Thyroid gland (tissue), 4 donors: Measurements from ENCODE around the gene PSD. TPM values are rescaled to one million over a fixed set of nuclear protein-coding genes. Genes with fewer than 3 reads are reported as not detected.

ENCODE experiments used
- DNase-seq, 2 donors: peaks; one replicate each; pipeline ENCODE4 v3.0.0-alpha.2; 2019
- H3K27ac ChIP-seq, 3 donors: fragments of 200-600 bp; sonication (generic); 1 replicate in 2 of 3; 2 replicates in 1 of 3; pipeline ENCODE4 v1.5.1; 2016 to 2019; ENCODE audit warnings: mild to moderate bottlenecking in 1 of 3, moderate library complexity in 1 of 3
- H3K27me3 ChIP-seq: fragments of 200-600 bp; sonication (generic); one replicate; pipeline ENCODE4 v1.5.1; 2019
- H3K36me3 ChIP-seq, 2 donors: fragments of 200-600 bp; sonication (generic); one replicate each; pipeline ENCODE4 v1.5.1; 2016 to 2019
- H3K4me1 ChIP-seq, 2 donors: fragments of 200-600 bp; sonication (generic); one replicate each; pipeline ENCODE4 v1.5.1; 2017 to 2019
- H3K4me3 ChIP-seq, 3 donors: fragments of 200-600 bp; sonication (generic); replicated peaks in 1 of 3; 1 replicate in 2 of 3; 2 replicates in 1 of 3; pipeline ENCODE4 v1.5.1; 2016; ENCODE audit warnings: mild to moderate bottlenecking in 1 of 3
- H3K9me3 ChIP-seq: fragments of 200-600 bp; sonication (generic); one replicate; pipeline ENCODE4 v1.5.1; 2017
- CTCF ChIP-seq, 6 experiments: fragments of 200-600 bp in 3 of 6; fragments of 450-650 bp in 3 of 6; sonication (generic) in 3 of 6; IDR thresholded peaks; one replicate each; pipeline ENCODE4 v1.5.1; 2016 to 2019; ENCODE audit warnings: antibody characterized with exemption in 6 of 6, mild to moderate bottlenecking in 2 of 6, inconsistent platforms in 1 of 6, moderate library complexity in 1 of 6
- POLR2A ChIP-seq, 2 donors: fragments of 450-650 bp; IDR thresholded peaks; one replicate each; pipeline ENCODE4 v1.6.1; 2017; ENCODE audit warnings: antibody characterized with exemption in 2 of 2, mild to moderate bottlenecking in 2 of 2, moderate library complexity in 1 of 2
- WGBS, 2 donors: methylation state at CpG; one replicate each; pipeline ENCODE4 v1.1.5; 2017; 5-methylcytosine and 5-hydroxymethylcytosine counted together
- intact Hi-C: fragments of 100-400 bp; cut with DNase I; formaldehyde crosslinking; loops from one replicate; pipeline ENCODE4 v1.15.1; 2023
- total RNA-seq, 4 donors: library from RNA; depleted of rRNA; stranded (reverse); fragments of >200 nt; gene quantifications; one replicate each; pipeline ENCODE4 v1.2.3, GENCODE V29; 2016

Gene PSD
- total RNA-seq = 1 to 10 TPM in 1 of 4 donors, under 1 TPM in 3; 0.24 to 1.1 (median 0.49) TPM

- peak within 1 kb of the TSS in 1 of 3 donors; percentile 88 for H3K4me3 ChIP-seq
- no peak for DNase-seq
- intact Hi-C loops = no loop called here
- 0 to 1% methylated on average over 7 to 18 of the region's 45 CpGs for WGBS, 2 donors
- H3K9me3 ChIP-seq = no peaks in the 10 kb centered on the region
- H3K36me3 ChIP-seq = peaks cover 0 to 6% of the 10 kb centered on the region in 2 donors
- H3K27me3 ChIP-seq = no peaks in the 10 kb centered on the region
- TF ChIP-seq CTCF (IDR thresholded peaks at IDR 0.05) (no peak), POLR2A (IDR thresholded peaks at IDR 0.05) (no peak)
- H3K27ac ChIP-seq = no peak within 1 kb of the TSS
- peaks cover 29 to 35% of the 10 kb centered on the region in 2 donors for H3K4me1 ChIP-seq
Measured at GRCh38 chr10:102418622-102419268, at the start of gene PSD. Gene PSD (minus strand): TSS chr10:102418785. CDS start chr10:102417038, 1,747 bp downstream.

GRCh38 chr10:102467971-102468438, 49.4 kb upstream of the PSD start:
- no peak for DNase-seq
- no peak overlapping the region for H3K27ac ChIP-seq
- H3K9me3 ChIP-seq = no peaks in the 10 kb centered on the region
- 77 to 79% methylated on average over 6 of the region's 6 CpGs for WGBS, 2 donors
- intact Hi-C loops = no loop called here
- no peaks in the 10 kb centered on the region for H3K36me3 ChIP-seq
- H3K4me3 ChIP-seq = no peak overlapping the region
- TF ChIP-seq CTCF (IDR thresholded peaks at IDR 0.05) (no peak), POLR2A (IDR thresholded peaks at IDR 0.05) (no peak)
- H3K4me1 ChIP-seq = peaks cover 3 to 18% of the 10 kb centered on the region in 2 donors
- H3K27me3 ChIP-seq = no peaks in the 10 kb centered on the region

GRCh38 chr10:102467318-102467717, 48.7 kb upstream of the PSD start:
- intact Hi-C loops = no loop called here
- H3K9me3 ChIP-seq = no peaks in the 10 kb centered on the region
- H3K4me3 ChIP-seq = no peak overlapping the region
- no peak for TF ChIP-seq POLR2A (IDR thresholded peaks at IDR 0.05)
- no peak for TF ChIP-seq CTCF (IDR thresholded peaks at IDR 0.05)
- no peaks in the 10 kb centered on the region for H3K27me3 ChIP-seq
- no peak overlapping the region for H3K27ac ChIP-seq
- no peaks in the 10 kb centered on the region for H3K36me3 ChIP-seq
- H3K4me1 ChIP-seq = peaks cover 3 to 25% of the 10 kb centered on the region in 2 donors
- 89 to 96% methylated on average over 6 of the region's 6 CpGs for WGBS, 2 donors
- DNase-seq = no peak

GRCh38 chr10:102465466-102465865, 46.9 kb upstream of the PSD start:
- Histone ChIP-seq H3K4me1 (peaks cover 15 to 34% of the 10 kb centered on the region in 2 donors), H3K9me3 (no peaks in the 10 kb centered on the region), H3K36me3 (no peaks in the 10 kb centered on the region), H3K27me3 (no peaks in the 10 kb centered on the region), H3K4me3 (no peak overlapping the region), H3K27ac (no peak overlapping the region)
- intact Hi-C loops = no loop called here
- no peak for DNase-seq
- TF ChIP-seq POLR2A (IDR thresholded peaks at IDR 0.05) = no peak
- TF ChIP-seq CTCF (IDR thresholded peaks at IDR 0.05) = no peak
- WGBS, 2 donors = 69 to 72% methylated on average over 3 of the region's 3 CpGs

GRCh38 chr10:102463983-102464382, 45.4 kb upstream of the PSD start:
- no peaks in the 10 kb centered on the region for H3K9me3 ChIP-seq
- no peak for DNase-seq
- peaks cover 15 to 29% of the 10 kb centered on the region in 2 donors for H3K4me1 ChIP-seq
- H3K4me3 ChIP-seq = no peak overlapping the region
- peak overlapping the region in 1 of 3 donors; percentile 48 for H3K27ac ChIP-seq
- H3K36me3 ChIP-seq = no peaks in the 10 kb centered on the region
- intact Hi-C loops = no loop called here
- 78 to 88% methylated on average over 10 of the region's 10 CpGs for WGBS, 2 donors
- H3K27me3 ChIP-seq = no peaks in the 10 kb centered on the region
- TF ChIP-seq CTCF (IDR thresholded peaks at IDR 0.05) (no peak), POLR2A (IDR thresholded peaks at IDR 0.05) (no peak)
